K562 (cell line): ENCODE results near the gene FAM193A. TPM values are rescaled to one million over a fixed set of nuclear protein-coding genes. Genes with fewer than 3 reads are reported as not detected.

Experiments
- ATAC-seq: fragments of 200-7000 bp; cut with Tn5 transposase; 3 replicates; pipeline ENCODE4 v1.9.1; 2020; ENCODE audit warnings: moderate library complexity
- BruUV-seq: library from RNA; stranded (reverse); fragments of 400-500 nt; replicated peaks from 2 replicates; lab custom pipeline; 2021; lab: Mats Ljungman, UMichigan
- CTCF ChIA-PET: fragments of 300-600 bp; formaldehyde crosslinking; extraction: SDS; loops from one replicate; lab custom pipeline; 2021; ENCODE audit warnings: low intra/inter-chr PET ratio; lab: Yijun Ruan, JAX
- POLR2A ChIA-PET: fragments of 300-600, 350-650 bp; sonication (Branson Sonifier 250); formaldehyde crosslinking; extraction: SDS; loops from one replicate; lab custom pipeline; 2021; ENCODE audit warnings: antibody characterized with exemption, inconsistent platforms; lab: Yijun Ruan, JAX
- DNase-seq, 4 experiments: peaks; one replicate each; pipeline versions ENCODE4 v3.0.0 to v3.0.0-alpha.2; 2011 to 2018; ENCODE audit warnings: low spot score in 3 of 4, mixed read lengths in 3 of 4; ENCODE audit errors: extremely low read depth in 1 of 4
- FAIRE-seq: peaks from 2 replicates; lab custom pipeline; 2011; peaks lifted over from hg19 to GRCh38; lab: Jason Lieb, UNC
- H2AFZ ChIP-seq: 2 replicates; pipeline ENCODE4 v1.6.0; 2011; ENCODE audit warnings: low read depth, low read length, control low read depth, inconsistent platforms
- H3K27ac ChIP-seq: fragments of 200-600 bp; 3 replicates; pipeline ENCODE4 v1.8.0; 2011; ENCODE audit warnings: low read depth, mild to moderate bottlenecking, control low read depth, inconsistent platforms, low read length, moderate library complexity, mixed read lengths; ENCODE audit errors: extremely low read depth
- H3K27me3 ChIP-seq, 2 experiments: fragments of 300-600 bp in 1 of 2; 2 replicates in 1 of 2; 3 replicates in 1 of 2; pipeline versions ENCODE4 v1.6.0 to v1.8.0; 2011; ENCODE audit warnings: inconsistent platforms in 2 of 2, low read length in 2 of 2, mild to moderate bottlenecking in 1 of 2, mixed read lengths in 1 of 2, moderate library complexity in 1 of 2; ENCODE audit not compliant: control insufficient read depth in 2 of 2, insufficient read depth in 2 of 2
- H3K36me3 ChIP-seq: fragments of 300-600 bp; 3 replicates; pipeline ENCODE4 v1.8.0; 2011; ENCODE audit warnings: mild to moderate bottlenecking, low read length, inconsistent platforms; ENCODE audit not compliant: control insufficient read depth, insufficient read depth
- H3K4me1 ChIP-seq, 2 experiments: fragments of 200-600 bp in 1 of 2; replicated peaks in 1 of 2; 2 replicates in 1 of 2; 3 replicates in 1 of 2; pipeline versions ENCODE4 v1.5.1 to v1.8.0; 2011; ENCODE audit warnings: inconsistent platforms in 2 of 2, low read length in 2 of 2, mild to moderate bottlenecking in 1 of 2, mixed read lengths in 1 of 2, moderate library complexity in 1 of 2; ENCODE audit not compliant: control insufficient read depth in 2 of 2, insufficient read depth in 2 of 2
- H3K4me2 ChIP-seq: 2 replicates; pipeline ENCODE4 v1.6.1; 2011; ENCODE audit warnings: low read length, control low read depth, inconsistent platforms, mixed read lengths; ENCODE audit not compliant: insufficient read depth
- H3K4me3 ChIP-seq: fragments of 200-600 bp; sonication (generic), shearing (Covaris generic); 2 replicates; pipeline ENCODE4 v1.5.1; 2016; ENCODE audit warnings: control low read depth, inconsistent platforms
- H3K79me2 ChIP-seq: fragments of 200-600 bp; 3 replicates; pipeline ENCODE4 v1.8.0; 2011; ENCODE audit warnings: low read length, inconsistent platforms; ENCODE audit not compliant: control insufficient read depth, insufficient read depth
- H3K9ac ChIP-seq, 2 experiments: 2 replicates each; pipeline versions ENCODE4 v1.6.0 to v1.6.1; 2011; ENCODE audit warnings: low read depth in 2 of 2, low read length in 2 of 2, control low read depth in 1 of 2, inconsistent platforms in 1 of 2, mild to moderate bottlenecking in 1 of 2, mixed read lengths in 1 of 2; ENCODE audit not compliant: insufficient read depth in 1 of 2
- H3K9me1 ChIP-seq: one replicate; pipeline ENCODE4 v1.6.0; 2011; ENCODE audit warnings: inconsistent platforms, mild to moderate bottlenecking, low read length, moderate library complexity; ENCODE audit not compliant: control insufficient read depth, insufficient read depth
- H3K9me3 ChIP-seq: replicated peaks from 2 replicates; pipeline ENCODE4 v1.5.1; 2011; ENCODE audit warnings: low read depth, low read length, inconsistent platforms; ENCODE audit not compliant: control insufficient read depth, insufficient read depth
- H4K20me1 ChIP-seq: replicated peaks from 2 replicates; pipeline ENCODE4 v1.6.1; 2011; ENCODE audit warnings: low read length, inconsistent platforms, mixed read lengths; ENCODE audit not compliant: control insufficient read depth, insufficient read depth
- ARNT ChIP-seq, 2 experiments: fragments of 450-650 bp; IDR thresholded peaks; 2 replicates each; pipeline ENCODE4 v1.6.1; 2016; ENCODE audit warnings: mild to moderate bottlenecking in 1 of 2
- EHMT2 ChIP-seq: fragments of 450-650 bp; IDR thresholded peaks from 2 replicates; pipeline ENCODE4 v1.6.1; 2018; ENCODE audit warnings: antibody characterized with exemption
- HEY1 ChIP-seq: fragments of 250-450 bp; sonication (Bioruptor Pico); IDR thresholded peaks from 2 replicates; pipeline ENCODE4 v1.5.0; 2020; ENCODE audit warnings: mild to moderate bottlenecking, moderate library complexity, borderline replicate concordance
- HMGN3 ChIP-seq: IDR thresholded peaks from 2 replicates; pipeline ENCODE4 v1.6.1; 2011; ENCODE audit warnings: borderline replicate concordance, low read depth, mild to moderate bottlenecking, mixed read lengths, low read length; ENCODE audit not compliant: insufficient read length; ENCODE audit errors: extremely low read depth
- IFI16 ChIP-seq: fragments of 250-450 bp; sonication (Bioruptor Pico); IDR thresholded peaks from 2 replicates; pipeline ENCODE4 v2.1.2; 2022; ENCODE audit warnings: mild to moderate bottlenecking, inconsistent platforms
- MAFG ChIP-seq: fragments of 450-650 bp; conservative IDR thresholded peaks from 2 replicates; pipeline ENCODE4 v1.6.1; 2016; ENCODE audit warnings: missing genetic modification characterization, missing compliant biosample characterization
- NCOA1 ChIP-seq: fragments of 450-650 bp; IDR thresholded peaks from 2 replicates; pipeline ENCODE4 v1.6.1; 2016; ENCODE audit warnings: low read depth
- SNRNP70 ChIP-seq: fragments of 200-400 bp; formaldehyde crosslinking; optimal IDR thresholded peaks from 2 replicates; pipeline ENCODE3; 2017; ENCODE audit warnings: low read depth, low read length
- USF1 ChIP-seq: sonication (generic); formaldehyde crosslinking; IDR thresholded peaks from 2 replicates; pipeline ENCODE4 v1.9.0; 2022; ENCODE audit warnings: mild to moderate bottlenecking, missing genetic modification reagents
- XRCC3 ChIP-seq: fragments of 450-650 bp; IDR thresholded peaks from 2 replicates; pipeline ENCODE4 v1.6.1; 2017; ENCODE audit warnings: mild to moderate bottlenecking, moderate library complexity
- ZBED1 ChIP-seq: IDR thresholded peaks from 2 replicates; pipeline ENCODE4 v1.6.1; 2014
- ZNF57 ChIP-seq: fragments of 450-650 bp; formaldehyde crosslinking; IDR thresholded peaks from 2 replicates; pipeline ENCODE4 v1.4.0; 2020; ENCODE audit warnings: mild to moderate bottlenecking, moderate library complexity
- ZNF77 ChIP-seq: fragments of 250-450 bp; sonication (Bioruptor Pico); IDR thresholded peaks from 2 replicates; pipeline ENCODE4 v1.5.0; 2020
- ZZZ3 ChIP-seq: fragments of 450-650 bp; IDR thresholded peaks from 2 replicates; pipeline ENCODE4 v1.6.1; 2016; ENCODE audit warnings: antibody characterized with exemption, mild to moderate bottlenecking, moderate library complexity
- WGBS: fragments of 100-300 bp; shearing (Covaris generic); methylation state at CpG from one replicate; pipeline ENCODE4 v1.1.6; 2016; ENCODE audit warnings: low coverage, mixed read lengths; ENCODE audit not compliant: insufficient coverage; ENCODE audit errors: missing lambda C conversion rate; 5-methylcytosine and 5-hydroxymethylcytosine counted together
- in situ Hi-C: fragments of 300-500 bp; cut with MboI; formaldehyde crosslinking; loops from 4 replicates; pipeline ENCODE4 v1.15.0; 2018; ENCODE audit warnings: inconsistent platforms, mixed read lengths
- intact Hi-C: fragments of 100-400 bp; cut with micrococcal nuclease; formaldehyde crosslinking; loops from 2 replicates; pipeline ENCODE4 v1.14.2; 2022
- polyA plus RNA-seq, 8 experiments: library from polyadenylated mRNA; depleted of rRNA in 4 of 8; stranded (reverse) in 5 of 8; unstranded in 3 of 8; fragments of >200 nt; fragmentation: Nextera tagmentation in 2 of 8; fragmentation: Illumina TruSeq in 1 of 8; extraction: Ambion mirVana in 2 of 8; extraction: Trizol in 1 of 8; gene quantifications; 2 replicates each; pipeline versions ENCODE4 v1.2.1 to v1.2.3, GENCODE V29; 2011 to 2014; ENCODE audit warnings: inconsistent platforms in 1 of 8, missing spikeins in 1 of 8
- total RNA-seq, 7 experiments: library from RNA; depleted of rRNA in 6 of 7; stranded (reverse); fragments of >200 nt in 6 of 7; fragmentation: Illumina TruSeq in 2 of 7; extraction: Trizol in 2 of 7; gene quantifications; 2 replicates each; pipeline versions ENCODE4 v1.2.1 to v1.2.3, GENCODE V29; 2011 to 2021; ENCODE audit warnings: low replicate concordance in 1 of 7

Gene FAM193A
- total and polyA plus RNA-seq, 9 of the 15 experiments (the other 6 are each of a cell fraction or from before 2014, with no cell fraction given): 0.46 to 24.6 (median 9.6) TPM

- DNase-seq (no peak), ATAC-seq (no peak), FAIRE-seq (no peak)
- Histone ChIP-seq H3K4me2 (no peak overlapping the region), H3K9me1 (no peaks in the 10 kb centered on the region), H3K9me3 (no peaks in the 10 kb centered on the region), H3K4me1 (peaks cover 6 to 17% of the 10 kb centered on the region in 2 experiments; a peak in 4 of 5 replicates), H4K20me1 (0 out of 2 replicates have a peak, but pooled peaks cover 3% of the 10 kb centered on the region), H3K27ac (no peak overlapping the region), H3K79me2 (no peaks in the 10 kb centered on the region), H3K36me3 (peaks cover 76% of the 10 kb centered on the region), H3K9ac (0 out of 4 replicates have a peak overlapping the region, but pooled peaks of 1 of the 2 experiments have one; percentile 20), H3K27me3 (no peaks in the 10 kb centered on the region)
- in situ Hi-C loops: no loop called here
- WGBS: 96% methylated on average over 9 of the region's 10 CpGs
- POLR2A ChIA-PET: no interaction called here
- TF ChIP-seq SNRNP70: no peak
- no peak for TF ChIP-seq NCOA1
- no peak for TF ChIP-seq MAFG (tag)
- TF ChIP-seq IFI16 (CRISPR knock-in tag): no peak
- no peak for TF ChIP-seq ZZZ3
- no peak for TF ChIP-seq EHMT2
- no peak for TF ChIP-seq ZBED1
- TF ChIP-seq ZNF77 (CRISPR knock-in tag): no peak
- no peak for TF ChIP-seq ZNF57 (CRISPR knock-in tag)
- no peak for TF ChIP-seq XRCC3
- TF ChIP-seq ARNT (IDR thresholded peaks at IDR 0.05): no peak
- no peak for TF ChIP-seq USF1 (CRISPR knock-in tag)
- no peak for TF ChIP-seq HMGN3
- no peak for TF ChIP-seq HEY1 (CRISPR knock-in tag)
- TF ChIP-seq, all 486 proteins: peak for 0
- no peak overlapping the region for H2AFZ ChIP-seq
- intact Hi-C loops: no loop called here
- no peak overlapping the region for H3K4me3 ChIP-seq
- CTCF ChIA-PET: no interaction called here
- BruUV-seq: no TSS peak
Measured at GRCh38 chr4:2647403-2648158, 111.1 kb downstream of the FAM193A start.
